WTC11 (cell line): ENCODE data around the gene BCAS3. TPM values are rescaled to one million over a fixed set of nuclear protein-coding genes. Genes with fewer than 3 reads are reported as not detected.

Source experiments
- ATAC-seq: fragments of 200-7000 bp; cut with Tn5 transposase; 2 replicates; pipeline ENCODE4 v1.10.0; 2021; ENCODE audit warnings: mild to moderate bottlenecking, moderate library complexity
- CTCF ChIA-PET: fragments of 300-600 bp; sonication (Branson Sonifier 250); formaldehyde crosslinking; loops from one replicate; lab custom pipeline; 2021; ENCODE audit warnings: antibody characterized with exemption; lab: Charles Lee
- POLR2A ChIA-PET: fragments of 350-600 bp; sonication (Branson Sonifier 250); formaldehyde crosslinking; loops from one replicate; lab custom pipeline; 2021; ENCODE audit warnings: antibody characterized with exemption; lab: Charles Lee
- DNase-seq: peaks from one replicate; pipeline ENCODE4 v3.0.0; 2021; ENCODE audit warnings: low spot score
- H3K27ac Mint-ChIP-seq: 2 replicates; pipeline ENCODE4 v1.8.0; 2021; ENCODE audit warnings: mixed read lengths
- H3K27me3 Mint-ChIP-seq: 2 replicates; pipeline ENCODE4 v1.8.0; 2021; ENCODE audit warnings: low read depth, mild to moderate bottlenecking, moderate library complexity, mixed read lengths
- H3K36me3 Mint-ChIP-seq: 2 replicates; pipeline ENCODE4 v1.8.0; 2021; ENCODE audit warnings: mixed read lengths
- H3K4me1 Mint-ChIP-seq: 2 replicates; pipeline ENCODE4 v1.8.0; 2022; ENCODE audit warnings: mixed read lengths
- H3K4me3 Mint-ChIP-seq: 2 replicates; pipeline ENCODE4 v1.8.0; 2021; ENCODE audit warnings: mild to moderate bottlenecking, moderate library complexity, mixed read lengths
- H3K9me3 Mint-ChIP-seq: 2 replicates; pipeline ENCODE4 v1.8.0; 2021; ENCODE audit warnings: mixed read lengths
- AR ChIP-seq: fragments of 250-450 bp; sonication (Bioruptor Pico); IDR thresholded peaks from 2 replicates; pipeline ENCODE4 v1.9.0; 2021; ENCODE audit warnings: mild to moderate bottlenecking
- ATF3 ChIP-seq: sonication (generic); formaldehyde crosslinking; conservative IDR thresholded peaks from 2 replicates; pipeline ENCODE4 v1.8.1; 2022; ENCODE audit warnings: mild to moderate bottlenecking, missing genetic modification reagents
- CREM ChIP-seq: sonication (generic); formaldehyde crosslinking; IDR thresholded peaks from 2 replicates; pipeline ENCODE4 v1.8.1; 2022; ENCODE audit warnings: mild to moderate bottlenecking, missing genetic modification reagents, moderate library complexity
- CTCF ChIP-seq: fragments of 200-600 bp; IDR thresholded peaks from 2 replicates; pipeline ENCODE4 v1.8.0; 2022; ENCODE audit warnings: antibody characterized with exemption
- E2F5 ChIP-seq: sonication (generic); formaldehyde crosslinking; IDR thresholded peaks from 2 replicates; pipeline ENCODE4 v1.8.1; 2022; ENCODE audit warnings: mild to moderate bottlenecking, moderate library complexity, missing genetic modification reagents
- EMX1 ChIP-seq: fragments of 250-450 bp; sonication (Bioruptor Pico); IDR thresholded peaks from 2 replicates; pipeline ENCODE4 v1.8.0; 2021; ENCODE audit warnings: mild to moderate bottlenecking
- GRHL2 ChIP-seq: fragments of 250-450 bp; sonication (Bioruptor Pico); IDR thresholded peaks from 2 replicates; pipeline ENCODE4 v1.8.0; 2022; ENCODE audit warnings: mild to moderate bottlenecking, moderate library complexity; ENCODE audit not compliant: insufficient replicate concordance, severe bottlenecking
- KAT7 ChIP-seq: sonication (generic); formaldehyde crosslinking; IDR thresholded peaks from 2 replicates; pipeline ENCODE4 v1.8.1; 2023; ENCODE audit warnings: missing genetic modification reagents, mild to moderate bottlenecking, borderline replicate concordance
- MAX ChIP-seq: sonication (generic); formaldehyde crosslinking; IDR thresholded peaks from 2 replicates; pipeline ENCODE4 v1.8.0; 2022; ENCODE audit warnings: mild to moderate bottlenecking, missing genetic modification reagents
- MYBL2 ChIP-seq: sonication (generic); formaldehyde crosslinking; IDR thresholded peaks from 2 replicates; pipeline ENCODE4 v1.8.1; 2023; ENCODE audit warnings: mild to moderate bottlenecking, moderate library complexity, missing genetic modification reagents
- NFE2L1 ChIP-seq: sonication (generic); formaldehyde crosslinking; IDR thresholded peaks from 2 replicates; pipeline ENCODE4 v1.8.1; 2023; ENCODE audit warnings: missing genetic modification reagents
- PRDM15 ChIP-seq: sonication (generic); formaldehyde crosslinking; IDR thresholded peaks from 2 replicates; pipeline ENCODE4 v1.8.0; 2022; ENCODE audit warnings: missing genetic modification reagents
- PREB ChIP-seq: sonication (generic); formaldehyde crosslinking; IDR thresholded peaks from 2 replicates; pipeline ENCODE4 v1.8.1; 2022; ENCODE audit warnings: mild to moderate bottlenecking, missing genetic modification reagents, moderate library complexity, borderline replicate concordance
- RELA ChIP-seq: sonication (generic); formaldehyde crosslinking; IDR thresholded peaks from 2 replicates; pipeline ENCODE4 v1.8.1; 2022; ENCODE audit warnings: missing genetic modification reagents, mild to moderate bottlenecking, borderline replicate concordance
- RORB ChIP-seq: fragments of 250-450 bp; sonication (Bioruptor Pico); IDR thresholded peaks from 2 replicates; pipeline ENCODE4 v1.9.0; 2021; ENCODE audit warnings: mild to moderate bottlenecking
- SP1 ChIP-seq: sonication (generic); formaldehyde crosslinking; conservative IDR thresholded peaks from 2 replicates; pipeline ENCODE4 v1.8.1; 2022; ENCODE audit warnings: missing genetic modification reagents
- ZBTB43 ChIP-seq: sonication (generic); formaldehyde crosslinking; IDR thresholded peaks from 2 replicates; pipeline ENCODE4 v1.8.1; 2023; ENCODE audit warnings: mild to moderate bottlenecking, missing genetic modification reagents
- ZNF219 ChIP-seq: sonication (generic); formaldehyde crosslinking; IDR thresholded peaks from 2 replicates; pipeline ENCODE4 v1.8.0; 2023; ENCODE audit warnings: missing genetic modification reagents, mild to moderate bottlenecking, borderline replicate concordance
- ZNF263 ChIP-seq: sonication (generic); formaldehyde crosslinking; IDR thresholded peaks from 2 replicates; pipeline ENCODE4 v1.8.1; 2022; ENCODE audit warnings: low read depth, mild to moderate bottlenecking, moderate library complexity, missing genetic modification reagents
- total RNA-seq: library from RNA; stranded (reverse); gene quantifications from 3 replicates; pipeline ENCODE4 v1.2.3, GENCODE V29; 2021

BCAS3 gene
- total RNA-seq, 1 experiment from 2014 or later: 15.5 TPM

GRCh38 chr17:60926466-60927183 lies 249.0 kb downstream of the BCAS3 start:
- H3K36me3 Mint-ChIP-seq: no peaks in the 10 kb centered on the region
- DNase-seq: no peak
- no peak overlapping the region for H3K27ac Mint-ChIP-seq
- no peaks in the 10 kb centered on the region for H3K4me1 Mint-ChIP-seq
- no peak overlapping the region for H3K4me3 Mint-ChIP-seq
- CTCF ChIA-PET: no interaction called here
- TF ChIP-seq PREB (CRISPR knock-in tag) (no peak), MAX (CRISPR knock-in tag) (no peak), PRDM15 (no peak), ATF3 (CRISPR knock-in tag) (no peak), AR (CRISPR knock-in tag) (no peak), ZNF219 (CRISPR knock-in tag) (no peak), KAT7 (CRISPR knock-in tag) (no peak), EMX1 (CRISPR knock-in tag) (no peak), CTCF (no peak), ZBTB43 (CRISPR knock-in tag) (no peak), ZNF263 (CRISPR knock-in tag) (no peak), SP1 (no peak), NFE2L1 (CRISPR knock-in tag) (no peak), E2F5 (CRISPR knock-in tag) (no peak), RELA (no peak), MYBL2 (CRISPR knock-in tag) (no peak), RORB (CRISPR knock-in tag) (no peak), GRHL2 (CRISPR knock-in tag) (no peak), CREM (CRISPR knock-in tag) (no peak)
- ATAC-seq: no peak
- POLR2A ChIA-PET: no interaction called here
- H3K27me3 Mint-ChIP-seq: no peaks in the 10 kb centered on the region
- H3K9me3 Mint-ChIP-seq: no peaks in the 10 kb centered on the region
